ENCODE results near the gene SETD5.

GRCh38 chr3:9455596-9456131 is 58.2 kb downstream of the SETD5 start:
- no peak for TF ChIP-seq CTCF (conservative IDR thresholded peaks at IDR 0.05; ENCODE audit: low read length)
- TF ChIP-seq EZH2phosphoT487 (IDR thresholded peaks at IDR 0.05; ENCODE audit: borderline replicate concordance), result no peak

Data from Loucy (cell line).